HG02981 (cell line): ENCODE data around the gene MVB12B.

ENCODE experiments used
- ATAC-seq: cut with Tn5 transposase; IDR thresholded peaks from one replicate; pipeline ENCODE4 v1.9.1; 2021; ENCODE audit warnings: mild to moderate bottlenecking, moderate library complexity; ENCODE audit not compliant: unreplicated experiment

The MVB12B gene

GRCh38 chr9:126486276-126486675, 159.6 kb downstream of the MVB12B start:
- no peak for ATAC-seq

- no peak for ATAC-seq
Observed at GRCh38 chr9:126487856-126488255, 161.2 kb downstream of the MVB12B start.

GRCh38 chr9:126488310-126488709, 161.7 kb downstream of the MVB12B start:
- no peak for ATAC-seq

- no peak for ATAC-seq
Observed at GRCh38 chr9:126488881-126489404, 162.3 kb downstream of the MVB12B start.

GRCh38 chr9:126489581-126490213, 163.1 kb downstream of the MVB12B start:
- ATAC-seq = no peak

GRCh38 chr9:126490214-126490631, 163.6 kb downstream of the MVB12B start:
- ATAC-seq = no peak

- ATAC-seq = no peak
Observed at GRCh38 chr9:126490871-126491567, 164.4 kb downstream of the MVB12B start.

GRCh38 chr9:126491568-126491879, 164.9 kb downstream of the MVB12B start:
- no peak for ATAC-seq

- ATAC-seq = no peak
Observed at GRCh38 chr9:126491949-126492348, 165.3 kb downstream of the MVB12B start.

- ATAC-seq = no peak
Observed at GRCh38 chr9:126494264-126494663, 167.6 kb downstream of the MVB12B start.

GRCh38 chr9:126494746-126495145, 168.1 kb downstream of the MVB12B start:
- ATAC-seq = no peak

- ATAC-seq = no peak
Observed at GRCh38 chr9:126495411-126496180, 169.0 kb downstream of the MVB12B start.

- no peak for ATAC-seq
Observed at GRCh38 chr9:126496181-126496576, 169.6 kb downstream of the MVB12B start.

GRCh38 chr9:126496781-126497659, 170.4 kb downstream of the MVB12B start:
- ATAC-seq = no peak

- ATAC-seq = no peak
Observed at GRCh38 chr9:126497660-126498275, 171.1 kb downstream of the MVB12B start.

- no peak for ATAC-seq
Observed at GRCh38 chr9:126498331-126498730, 171.7 kb downstream of the MVB12B start.

GRCh38 chr9:126499005-126499910, 172.6 kb downstream of the MVB12B start:
- no peak for ATAC-seq

- ATAC-seq = no peak
Observed at GRCh38 chr9:126499911-126500599, 173.4 kb downstream of the MVB12B start.
